Caco-2 (cell line): Measurements from ENCODE around the gene PCDH12. TPM values are rescaled to one million over a fixed set of nuclear protein-coding genes. Genes with fewer than 3 reads are reported as not detected.

Source experiments
- BruUV-seq: library from RNA; stranded (reverse); fragments of 400-500 nt; replicated peaks from 2 replicates; lab custom pipeline; 2021; lab: Mats Ljungman, UMichigan
- CTCF ChIA-PET: fragments of 300-600 bp; sonication (Branson Sonifier 250); formaldehyde crosslinking; loops from one replicate; lab custom pipeline; 2022; ENCODE audit warnings: antibody characterized with exemption; lab: Charles Lee
- POLR2A ChIA-PET: fragments of 300-600 bp; sonication (Branson Sonifier 250); formaldehyde crosslinking; loops from one replicate; lab custom pipeline; 2022; ENCODE audit warnings: antibody characterized with exemption; lab: Charles Lee
- DNase-seq, 2 experiments: peaks; one replicate each; pipeline versions ENCODE4 v3.0.0 to v3.0.0-alpha.2; 2020 to 2022
- H3K27me3 ChIP-seq: replicated peaks from 2 replicates; pipeline ENCODE4 v1.6.0; 2011; ENCODE audit warnings: low read length; ENCODE audit not compliant: control insufficient read depth, insufficient read depth
- H3K36me3 ChIP-seq: 2 replicates; pipeline ENCODE4 v1.5.1; 2011; ENCODE audit warnings: low read length; ENCODE audit not compliant: control insufficient read depth, insufficient read depth
- H3K4me1 ChIP-seq: fragments of 250-450 bp; sonication (Bioruptor Pico); 2 replicates; pipeline ENCODE4 v1.5.1; 2020; ENCODE audit warnings: mild to moderate bottlenecking
- H3K4me3 ChIP-seq: 2 replicates; pipeline ENCODE4 v1.5.1; 2011; ENCODE audit warnings: low read depth, mild to moderate bottlenecking, control low read depth, low read length
- H3K9me3 ChIP-seq: fragments of 250-450 bp; sonication (Bioruptor Pico); 2 replicates; pipeline ENCODE4 v1.5.1; 2020; ENCODE audit warnings: mild to moderate bottlenecking, moderate library complexity
- H3K27ac Mint-ChIP-seq: one replicate; pipeline ENCODE4 v1.8.0; 2022; ENCODE audit warnings: mixed read lengths; ENCODE audit not compliant: unreplicated experiment
- H3K27me3 Mint-ChIP-seq: one replicate; pipeline ENCODE4 v1.8.0; 2022; ENCODE audit warnings: mixed read lengths; ENCODE audit not compliant: insufficient read depth, unreplicated experiment
- H3K36me3 Mint-ChIP-seq: one replicate; pipeline ENCODE4 v1.8.0; 2022; ENCODE audit warnings: mild to moderate bottlenecking, mixed read lengths; ENCODE audit not compliant: insufficient read depth, unreplicated experiment
- H3K4me1 Mint-ChIP-seq: one replicate; pipeline ENCODE4 v1.8.0; 2022; ENCODE audit warnings: low read depth, mixed read lengths; ENCODE audit not compliant: unreplicated experiment
- H3K4me3 Mint-ChIP-seq: one replicate; pipeline ENCODE4 v1.8.0; 2022; ENCODE audit warnings: mild to moderate bottlenecking, moderate library complexity, mixed read lengths; ENCODE audit not compliant: unreplicated experiment
- H3K9me3 Mint-ChIP-seq: one replicate; pipeline ENCODE4 v1.8.0; 2022; ENCODE audit warnings: mixed read lengths; ENCODE audit not compliant: unreplicated experiment
- CTCF ChIP-seq, 2 experiments: fragments of 200-600 bp in 1 of 2; IDR thresholded peaks; 1 replicate in 1 of 2; 2 replicates in 1 of 2; pipeline versions ENCODE4 v1.5.1 to v1.8.0; 2011 to 2022; ENCODE audit warnings: antibody characterized with exemption in 1 of 2, control low read depth in 1 of 2, inconsistent platforms in 1 of 2, low read depth in 1 of 2, low read length in 1 of 2, mild to moderate bottlenecking in 1 of 2, moderate library complexity in 1 of 2; ENCODE audit not compliant: insufficient read depth in 1 of 2, severe bottlenecking in 1 of 2, unreplicated experiment in 1 of 2
- intact Hi-C: fragments of 100-400 bp; cut with micrococcal nuclease; formaldehyde crosslinking; loops from one replicate; pipeline ENCODE4 v1.10.0; 2022; ENCODE audit not compliant: unreplicated experiment
- total RNA-seq: library from RNA; stranded (reverse); gene quantifications from 2 replicates; pipeline ENCODE4 v1.2.3, GENCODE V29; 2022

Gene PCDH12
- total RNA-seq, 1 experiment from 2014 or later = not detected

GRCh38 chr5:141957367-141957996 lies 520 bp downstream of the PCDH12 start:
- BruUV-seq = no TSS peak
- intact Hi-C loops = no loop called here
- ChIA-PET POLR2A (no interaction called here), CTCF (interaction anchor here (0.5 kb wide), 1 partner anchor 307 kb away, joined by 6 read pairs; no protein-coding TSS in a partner anchor)
- H3K4me3 ChIP-seq = no peak overlapping the region
- peaks cover 4% of the 10 kb centered on the region for H3K27me3 Mint-ChIP-seq
- no peak for DNase-seq
- no peaks in the 10 kb centered on the region for H3K9me3 Mint-ChIP-seq
- no peaks in the 10 kb centered on the region for H3K27me3 ChIP-seq
- H3K36me3 ChIP-seq = no peaks in the 10 kb centered on the region
- H3K9me3 ChIP-seq = no peaks in the 10 kb centered on the region
- H3K4me1 Mint-ChIP-seq = no peaks in the 10 kb centered on the region
- no peak for TF ChIP-seq CTCF (IDR thresholded peaks at IDR 0.05; ENCODE audit: insufficient read depth in 1 of 2, low read depth in 1 of 2, low read length in 1 of 2, severe bottlenecking in 1 of 2, unreplicated experiment in 1 of 2)
- no peak overlapping the region for H3K27ac Mint-ChIP-seq
- no peaks in the 10 kb centered on the region for H3K36me3 Mint-ChIP-seq
- 0 out of 2 replicates have a peak, but pooled peaks cover 5% of the 10 kb centered on the region for H3K4me1 ChIP-seq
- H3K4me3 Mint-ChIP-seq = no peak overlapping the region

- no peaks in the 10 kb centered on the region for H3K36me3 ChIP-seq
- intact Hi-C loops = no loop called here
- Mint-ChIP-seq H3K4me3 (no peak overlapping the region), H3K27me3 (peaks cover 4% of the 10 kb centered on the region), H3K36me3 (no peaks in the 10 kb centered on the region), H3K9me3 (no peaks in the 10 kb centered on the region), H3K27ac (no peak overlapping the region), H3K4me1 (no peaks in the 10 kb centered on the region)
- POLR2A ChIA-PET = no interaction called here
- TF ChIP-seq CTCF (IDR thresholded peaks at IDR 0.05; ENCODE audit: insufficient read depth in 1 of 2, low read depth in 1 of 2, low read length in 1 of 2, severe bottlenecking in 1 of 2, unreplicated experiment in 1 of 2) = no peak
- no TSS peak for BruUV-seq
- H3K9me3 ChIP-seq = no peaks in the 10 kb centered on the region
- CTCF ChIA-PET = no interaction called here
- H3K27me3 ChIP-seq = no peaks in the 10 kb centered on the region
- no peaks in the 10 kb centered on the region for H3K4me1 ChIP-seq
- no peak for DNase-seq
- no peak overlapping the region for H3K4me3 ChIP-seq
Measured at GRCh38 chr5:141954194-141954593, 3.8 kb downstream of the PCDH12 start.

GRCh38 chr5:141952020-141952419 lies 6.0 kb downstream of the PCDH12 start:
- no peaks in the 10 kb centered on the region for H3K4me1 Mint-ChIP-seq

More at GRCh38 chr5:141952020-141952419, 6.0 kb downstream of the PCDH12 start:
- ChIA-PET POLR2A (no interaction called here), CTCF (interaction anchor here (0.9 to 1.0 kb wide), 2 partner anchors 9 to 18 kb away, joined by 4 read pairs; partner anchors contain the start of gene RNF14)
- intact Hi-C loops = no loop called here
- H3K36me3 Mint-ChIP-seq = no peaks in the 10 kb centered on the region
- peaks cover 4% of the 10 kb centered on the region for H3K27me3 Mint-ChIP-seq
- BruUV-seq = no TSS peak
- H3K4me3 Mint-ChIP-seq = no peak overlapping the region
- no peak overlapping the region for H3K27ac Mint-ChIP-seq
- DNase-seq = no peak
- Histone ChIP-seq H3K9me3 (no peaks in the 10 kb centered on the region), H3K4me1 (no peaks in the 10 kb centered on the region), H3K36me3 (no peaks in the 10 kb centered on the region), H3K4me3 (no peak overlapping the region), H3K27me3 (no peaks in the 10 kb centered on the region)
- H3K9me3 Mint-ChIP-seq = no peaks in the 10 kb centered on the region
- no peak for TF ChIP-seq CTCF (IDR thresholded peaks at IDR 0.05; ENCODE audit: insufficient read depth in 1 of 2, low read depth in 1 of 2, low read length in 1 of 2, severe bottlenecking in 1 of 2, unreplicated experiment in 1 of 2)
